A673 (cell line): ENCODE data around the gene HIBADH.

Experiments
- EZH2 ChIP-seq: fragments of 200-600 bp; sonication (generic); IDR thresholded peaks from 2 replicates; pipeline ENCODE4 v1.6.1; 2017; ENCODE audit warnings: borderline replicate concordance, low read depth, mild to moderate bottlenecking, mixed read lengths, antibody characterized with exemption, low read length; ENCODE audit not compliant: poor library complexity, severe bottlenecking
- TF ChIP-seq, protein P1 (sequence below): fragments of 300-800, 200-600 bp; sonication (generic); conservative IDR thresholded peaks from 2 replicates; pipeline ENCODE4 v1.5.1; 2017; ENCODE audit warnings: low read depth, mild to moderate bottlenecking, antibody characterized with exemption, low read length, moderate library complexity, mixed read lengths

DNA sequence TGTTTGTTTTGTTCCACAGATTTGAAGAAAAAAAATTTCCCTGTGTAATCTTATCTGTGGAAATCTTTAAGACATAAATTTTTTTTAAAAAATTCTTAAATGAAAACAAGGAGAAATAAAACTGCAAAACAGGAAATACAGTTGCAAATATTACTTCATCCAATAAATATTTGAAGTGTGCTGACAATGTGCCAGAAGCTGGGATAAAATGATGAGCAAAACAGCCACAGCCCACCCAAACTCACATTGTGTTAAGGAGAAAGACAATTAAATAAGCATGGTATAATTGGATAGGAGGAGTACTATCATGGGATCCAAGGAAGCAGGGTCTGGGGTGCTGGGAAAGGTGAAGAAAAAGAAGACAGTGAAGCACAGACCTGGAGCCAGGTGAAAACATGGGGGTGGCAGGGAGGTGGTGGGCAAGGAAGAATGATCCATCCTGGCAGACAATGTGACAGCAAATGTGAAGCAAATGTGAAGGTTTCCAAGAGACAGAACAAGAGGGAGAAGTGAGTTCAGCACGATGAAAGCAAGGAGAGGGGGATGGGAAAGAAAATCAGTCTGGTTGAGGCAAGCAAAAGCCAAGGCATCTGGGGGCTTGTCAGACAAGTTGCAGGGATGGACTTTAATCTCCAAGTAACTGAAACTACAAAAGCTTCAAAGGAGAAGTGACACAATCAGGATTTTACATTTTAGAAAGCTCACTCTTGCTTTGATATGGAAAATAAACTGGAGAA, 135.9 kb downstream of the HIBADH start:
- TF ChIP-seq, protein P1, sequence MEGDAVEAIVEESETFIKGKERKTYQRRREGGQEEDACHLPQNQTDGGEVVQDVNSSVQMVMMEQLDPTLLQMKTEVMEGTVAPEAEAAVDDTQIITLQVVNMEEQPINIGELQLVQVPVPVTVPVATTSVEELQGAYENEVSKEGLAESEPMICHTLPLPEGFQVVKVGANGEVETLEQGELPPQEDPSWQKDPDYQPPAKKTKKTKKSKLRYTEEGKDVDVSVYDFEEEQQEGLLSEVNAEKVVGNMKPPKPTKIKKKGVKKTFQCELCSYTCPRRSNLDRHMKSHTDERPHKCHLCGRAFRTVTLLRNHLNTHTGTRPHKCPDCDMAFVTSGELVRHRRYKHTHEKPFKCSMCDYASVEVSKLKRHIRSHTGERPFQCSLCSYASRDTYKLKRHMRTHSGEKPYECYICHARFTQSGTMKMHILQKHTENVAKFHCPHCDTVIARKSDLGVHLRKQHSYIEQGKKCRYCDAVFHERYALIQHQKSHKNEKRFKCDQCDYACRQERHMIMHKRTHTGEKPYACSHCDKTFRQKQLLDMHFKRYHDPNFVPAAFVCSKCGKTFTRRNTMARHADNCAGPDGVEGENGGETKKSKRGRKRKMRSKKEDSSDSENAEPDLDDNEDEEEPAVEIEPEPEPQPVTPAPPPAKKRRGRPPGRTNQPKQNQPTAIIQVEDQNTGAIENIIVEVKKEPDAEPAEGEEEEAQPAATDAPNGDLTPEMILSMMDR, result no peak
- TF ChIP-seq EZH2, result no peak
